Osteocyte (in vitro differentiated cells): Measurements from ENCODE around the gene PSMC3. TPM values are rescaled to one million over a fixed set of nuclear protein-coding genes. Genes with fewer than 3 reads are reported as not detected.

Experiments
- DNase-seq: peaks from one replicate; pipeline ENCODE4 v3.0.0; 2021; ENCODE audit warnings: mixed read lengths; ENCODE audit not compliant: unreplicated experiment; ENCODE audit errors: extremely low spot score
- H3K27ac Mint-ChIP-seq: one replicate; pipeline ENCODE4 v1.8.0; 2021; ENCODE audit warnings: mild to moderate bottlenecking, mixed read lengths; ENCODE audit not compliant: unreplicated experiment
- H3K27me3 Mint-ChIP-seq: one replicate; pipeline ENCODE4 v1.8.0; 2021; ENCODE audit warnings: mixed read lengths; ENCODE audit not compliant: unreplicated experiment
- H3K36me3 Mint-ChIP-seq: one replicate; pipeline ENCODE4 v1.8.0; 2021; ENCODE audit warnings: mixed read lengths; ENCODE audit not compliant: unreplicated experiment
- H3K4me1 Mint-ChIP-seq: one replicate; pipeline ENCODE4 v1.8.0; 2021; ENCODE audit warnings: mixed read lengths; ENCODE audit not compliant: unreplicated experiment
- H3K4me3 Mint-ChIP-seq: one replicate; pipeline ENCODE4 v1.8.0; 2021; ENCODE audit warnings: mild to moderate bottlenecking, moderate library complexity, mixed read lengths; ENCODE audit not compliant: unreplicated experiment
- H3K9me3 Mint-ChIP-seq: one replicate; pipeline ENCODE4 v1.8.0; 2021; ENCODE audit warnings: mixed read lengths; ENCODE audit not compliant: unreplicated experiment
- microRNA-seq: library from miRNA; unstranded; fragments of <30 nt; microRNA quantifications from one replicate; pipeline ENCODE4 v1.1.0, GENCODE V29; 2020; ENCODE audit not compliant: unreplicated experiment
- total RNA-seq: library from RNA; stranded (reverse); gene quantifications from 2 replicates; pipeline ENCODE4 v1.2.1, GENCODE V29; 2021
- TF ChIP-seq, protein P1 (sequence below): fragments of 200-600 bp; sonication (generic); IDR thresholded peaks from 2 replicates; pipeline ENCODE4 v1.5.0; 2021; ENCODE audit warnings: antibody characterized with exemption, mild to moderate bottlenecking, moderate library complexity

PSMC3 gene
- total RNA-seq, 1 donor from 2014 or later: 123 TPM

- TF ChIP-seq, protein P1, sequence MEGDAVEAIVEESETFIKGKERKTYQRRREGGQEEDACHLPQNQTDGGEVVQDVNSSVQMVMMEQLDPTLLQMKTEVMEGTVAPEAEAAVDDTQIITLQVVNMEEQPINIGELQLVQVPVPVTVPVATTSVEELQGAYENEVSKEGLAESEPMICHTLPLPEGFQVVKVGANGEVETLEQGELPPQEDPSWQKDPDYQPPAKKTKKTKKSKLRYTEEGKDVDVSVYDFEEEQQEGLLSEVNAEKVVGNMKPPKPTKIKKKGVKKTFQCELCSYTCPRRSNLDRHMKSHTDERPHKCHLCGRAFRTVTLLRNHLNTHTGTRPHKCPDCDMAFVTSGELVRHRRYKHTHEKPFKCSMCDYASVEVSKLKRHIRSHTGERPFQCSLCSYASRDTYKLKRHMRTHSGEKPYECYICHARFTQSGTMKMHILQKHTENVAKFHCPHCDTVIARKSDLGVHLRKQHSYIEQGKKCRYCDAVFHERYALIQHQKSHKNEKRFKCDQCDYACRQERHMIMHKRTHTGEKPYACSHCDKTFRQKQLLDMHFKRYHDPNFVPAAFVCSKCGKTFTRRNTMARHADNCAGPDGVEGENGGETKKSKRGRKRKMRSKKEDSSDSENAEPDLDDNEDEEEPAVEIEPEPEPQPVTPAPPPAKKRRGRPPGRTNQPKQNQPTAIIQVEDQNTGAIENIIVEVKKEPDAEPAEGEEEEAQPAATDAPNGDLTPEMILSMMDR: no peak
- H3K27me3 Mint-ChIP-seq: no peaks in the 10 kb centered on the region
- no peaks in the 10 kb centered on the region for H3K36me3 Mint-ChIP-seq
- H3K9me3 Mint-ChIP-seq: no peaks in the 10 kb centered on the region
- H3K4me3 Mint-ChIP-seq: no peak overlapping the region
- no peak for DNase-seq
- no peak overlapping the region for H3K27ac Mint-ChIP-seq
- H3K4me1 Mint-ChIP-seq: no peaks in the 10 kb centered on the region
These were observed 51.2 kb downstream of the PSMC3 start for GRCh38 chr11:47375020-47375419.

DNA sequence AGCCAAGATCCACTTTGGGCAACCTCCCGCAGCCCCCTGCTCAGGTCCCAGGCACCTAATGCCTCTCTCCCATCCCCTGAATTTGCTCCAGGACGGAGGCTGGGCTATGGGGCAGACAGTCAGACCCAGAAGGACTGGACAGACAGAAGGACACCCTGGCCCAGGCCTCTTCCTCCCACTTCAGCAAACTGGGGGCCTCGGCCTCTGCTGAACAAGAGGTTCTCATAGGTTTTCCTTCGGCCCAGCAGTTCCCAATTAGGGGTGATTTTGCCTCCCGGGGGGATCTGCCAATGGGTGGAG lies 51.6 kb downstream of the PSMC3 start:
- no peaks in the 10 kb centered on the region for H3K4me1 Mint-ChIP-seq
- H3K9me3 Mint-ChIP-seq: no peaks in the 10 kb centered on the region
- no peak overlapping the region for H3K27ac Mint-ChIP-seq
- H3K27me3 Mint-ChIP-seq: peaks cover 3% of the 10 kb centered on the region
- H3K4me3 Mint-ChIP-seq: no peak overlapping the region
- no peaks in the 10 kb centered on the region for H3K36me3 Mint-ChIP-seq
- TF ChIP-seq, protein P1: no peak
- no peak for DNase-seq

- H3K9me3 Mint-ChIP-seq: no peaks in the 10 kb centered on the region
- H3K4me1 Mint-ChIP-seq: no peaks in the 10 kb centered on the region
- H3K36me3 Mint-ChIP-seq: no peaks in the 10 kb centered on the region
- TF ChIP-seq, protein P1: peak; percentile 93
- H3K27me3 Mint-ChIP-seq: peaks cover 8% of the 10 kb centered on the region
- H3K27ac Mint-ChIP-seq: no peak overlapping the region
- H3K4me3 Mint-ChIP-seq: no peak overlapping the region
- peak; percentile 94 for DNase-seq
These were observed 52.1 kb downstream of the PSMC3 start for GRCh38 chr11:47373876-47374719.

GRCh38 chr11:47372422-47372821 lies 53.8 kb downstream of the PSMC3 start:
- Mint-ChIP-seq H3K36me3 (no peaks in the 10 kb centered on the region), H3K9me3 (no peaks in the 10 kb centered on the region), H3K27me3 (peaks cover 14% of the 10 kb centered on the region), H3K4me1 (no peaks in the 10 kb centered on the region), H3K27ac (no peak overlapping the region), H3K4me3 (no peak overlapping the region)
- no peak for DNase-seq
- TF ChIP-seq, protein P1: no peak

GRCh38 chr11:47369676-47370075 lies 56.6 kb downstream of the PSMC3 start:
- no peak for DNase-seq
- no peaks in the 10 kb centered on the region for H3K36me3 Mint-ChIP-seq
- TF ChIP-seq, protein P1: no peak
- peaks cover 26% of the 10 kb centered on the region for H3K27me3 Mint-ChIP-seq
- H3K4me3 Mint-ChIP-seq: no peak overlapping the region
- H3K27ac Mint-ChIP-seq: no peak overlapping the region
- H3K4me1 Mint-ChIP-seq: no peaks in the 10 kb centered on the region
- H3K9me3 Mint-ChIP-seq: no peaks in the 10 kb centered on the region

Small RNA genes lying within 50 kb of the gene (microRNA-seq; reads per million reads assigned to microRNA genes)
- gene MIR4487: not detected

Other genes with a start within 250 kb of the PSMC3 start
- 73.4 and 77.4 TPM in 2 replicates for gene ARFGAP2, start 249.6 kb downstream of the PSMC3 start, total RNA-seq
- gene PACSIN3, start 240.0 kb downstream of the PSMC3 start, total RNA-seq: 90.3 and 93.3 TPM in 2 replicates
- gene DDB2, start 211.5 kb downstream of the PSMC3 start, total RNA-seq: 53.8 and 54.2 TPM in 2 replicates
- 55.7 and 60.5 TPM in 2 replicates for gene ACP2, start 177.6 kb downstream of the PSMC3 start, total RNA-seq
- 10.5 and 14.4 TPM in 2 replicates for gene NR1H3, start 168.4 kb downstream of the PSMC3 start, total RNA-seq
- 55.4 and 67.2 TPM in 2 replicates for gene MADD, start 156.3 kb downstream of the PSMC3 start, total RNA-seq
- not detected in 2 replicates for gene MYBPC3, start 73.7 kb downstream of the PSMC3 start, total RNA-seq
- not detected in 2 replicates for gene SPI1, start 47.9 kb downstream of the PSMC3 start, total RNA-seq
- 95.4 and 98.7 TPM in 2 replicates for gene SLC39A13, start 17.8 kb downstream of the PSMC3 start, total RNA-seq
- gene RAPSN, start 22.7 kb upstream of the PSMC3 start, total RNA-seq: 0.24 and 0.42 TPM in 2 replicates
- 88.6 and 100 TPM in 2 replicates for gene CELF1, start 126.7 kb upstream of the PSMC3 start, total RNA-seq
- gene PTPMT1, start 139.2 kb upstream of the PSMC3 start, total RNA-seq: 49.3 and 50.3 TPM in 2 replicates
- 19.7 and 19.8 TPM in 2 replicates for gene KBTBD4, start 152.5 kb upstream of the PSMC3 start, total RNA-seq
- gene NDUFS3, start 152.6 kb upstream of the PSMC3 start, total RNA-seq: 102 and 105 TPM in 2 replicates
- gene FAM180B, start 160.2 kb upstream of the PSMC3 start, total RNA-seq: 0.32 and 0.52 TPM in 2 replicates
- 0.37 and 0.51 TPM in 2 replicates for gene C1QTNF4, start 168.0 kb upstream of the PSMC3 start, total RNA-seq
- gene MTCH2, start 216.1 kb upstream of the PSMC3 start, total RNA-seq: 84.4 and 102 TPM in 2 replicates